Measurements from ENCODE around the gene GATAD2B.
A peak's percentile ranks its signal among the peaks of the same experiment; 100 is the strongest.

GATAD2B gene

GRCh38 chr1:153958111-153958960 is 35.6 kb upstream of the GATAD2B start, which contains the start of gene CRTC2 (continued):
- TF ChIP-seq INSM2 (tag by site-specific recombination; IDR thresholded peaks at IDR 0.05), result peak; percentile 27; the same call in 1 of the 2 replicates
- TF ChIP-seq ZNF585B (tag by site-specific recombination; IDR thresholded peaks at IDR 0.05), result no peak
- TF ChIP-seq SETDB1 (IDR thresholded peaks at IDR 0.05; ENCODE audit: insufficient read length, low read length), result no peak
- TF ChIP-seq ZNF600 (tag by site-specific recombination; IDR thresholded peaks at IDR 0.05), result peak; percentile 99
- TF ChIP-seq ZNF394 (tag by site-specific recombination; IDR thresholded peaks at IDR 0.05; ENCODE audit: borderline replicate concordance), result peak; percentile 99
- no peak for TF ChIP-seq ZNF629 (tag by site-specific recombination; IDR thresholded peaks at IDR 0.05)
- peak; percentile 95 for TF ChIP-seq KLF9 (tag by site-specific recombination; IDR thresholded peaks at IDR 0.05; ENCODE audit: low read depth)
- no peak for TF ChIP-seq ZNF404 (tag by site-specific recombination; IDR thresholded peaks at IDR 0.05)
- TF ChIP-seq MYNN (tag by site-specific recombination; IDR thresholded peaks at IDR 0.05; ENCODE audit: borderline replicate concordance), result no peak
- TF ChIP-seq ZNF341 (tag by site-specific recombination; IDR thresholded peaks at IDR 0.05; ENCODE audit: low read depth), result peak; percentile 95
- peak; percentile 92 for TF ChIP-seq ZFHX2 (tag by site-specific recombination; conservative IDR thresholded peaks at IDR 0.05)
- TF ChIP-seq, protein P1, sequence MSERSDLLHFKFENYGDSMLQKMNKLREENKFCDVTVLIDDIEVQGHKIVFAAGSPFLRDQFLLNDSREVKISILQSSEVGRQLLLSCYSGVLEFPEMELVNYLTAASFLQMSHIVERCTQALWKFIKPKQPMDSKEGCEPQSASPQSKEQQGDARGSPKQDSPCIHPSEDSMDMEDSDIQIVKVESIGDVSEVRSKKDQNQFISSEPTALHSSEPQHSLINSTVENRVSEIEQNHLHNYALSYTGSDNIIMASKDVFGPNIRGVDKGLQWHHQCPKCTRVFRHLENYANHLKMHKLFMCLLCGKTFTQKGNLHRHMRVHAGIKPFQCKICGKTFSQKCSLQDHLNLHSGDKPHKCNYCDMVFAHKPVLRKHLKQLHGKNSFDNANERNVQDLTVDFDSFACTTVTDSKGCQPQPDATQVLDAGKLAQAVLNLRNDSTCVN (tag by site-specific recombination; optimal IDR thresholded peaks at IDR 0.05), result peak; percentile 91
- no peak for TF ChIP-seq ZNF280C (tag by site-specific recombination; IDR thresholded peaks at IDR 0.05)
- no peak for TF ChIP-seq ZNF654 (tag by site-specific recombination; IDR thresholded peaks at IDR 0.05; ENCODE audit: low read depth)
- no peak for TF ChIP-seq MEIS1 (CRISPR knock-in tag; IDR thresholded peaks at IDR 0.05; ENCODE audit: borderline replicate concordance)
- no peak; the same call in 1 of the 2 replicates for TF ChIP-seq ZSCAN16 (tag by site-specific recombination; IDR thresholded peaks at IDR 0.05)
- TF ChIP-seq PRDM1 (tag by site-specific recombination; IDR thresholded peaks at IDR 0.05), result peak; percentile 96
- no peak for TF ChIP-seq ZBTB21 (tag by site-specific recombination; IDR thresholded peaks at IDR 0.05)
- peak; percentile 100 for TF ChIP-seq SCRT1 (tag by site-specific recombination; IDR thresholded peaks at IDR 0.05; ENCODE audit: borderline replicate concordance)
- no peak for TF ChIP-seq ZNF266 (tag by site-specific recombination; IDR thresholded peaks at IDR 0.05; ENCODE audit: low read depth)
- TF ChIP-seq TRIM28 (IDR thresholded peaks at IDR 0.05; ENCODE audit: borderline replicate concordance, low read length), result 0 out of 2 replicates have a peak, but pooled peaks have one; percentile 29
- no peak for TF ChIP-seq ZNF157 (tag by site-specific recombination; IDR thresholded peaks at IDR 0.05)
- no peak for TF ChIP-seq ZNF350 (tag by site-specific recombination; IDR thresholded peaks at IDR 0.05)
- no peak for TF ChIP-seq ZNF302 (tag by site-specific recombination; IDR thresholded peaks at IDR 0.05; ENCODE audit: low read depth)
- TF ChIP-seq ZNF639 (tag by site-specific recombination; IDR thresholded peaks at IDR 0.05), result no peak
- TF ChIP-seq ZBTB48 (tag by site-specific recombination; IDR thresholded peaks at IDR 0.05), result peak; percentile 98
- TF ChIP-seq ELK4 (IDR thresholded peaks at IDR 0.05; ENCODE audit: borderline replicate concordance, low read depth, low read length), result peak; percentile 91
- TF ChIP-seq, protein P2, sequence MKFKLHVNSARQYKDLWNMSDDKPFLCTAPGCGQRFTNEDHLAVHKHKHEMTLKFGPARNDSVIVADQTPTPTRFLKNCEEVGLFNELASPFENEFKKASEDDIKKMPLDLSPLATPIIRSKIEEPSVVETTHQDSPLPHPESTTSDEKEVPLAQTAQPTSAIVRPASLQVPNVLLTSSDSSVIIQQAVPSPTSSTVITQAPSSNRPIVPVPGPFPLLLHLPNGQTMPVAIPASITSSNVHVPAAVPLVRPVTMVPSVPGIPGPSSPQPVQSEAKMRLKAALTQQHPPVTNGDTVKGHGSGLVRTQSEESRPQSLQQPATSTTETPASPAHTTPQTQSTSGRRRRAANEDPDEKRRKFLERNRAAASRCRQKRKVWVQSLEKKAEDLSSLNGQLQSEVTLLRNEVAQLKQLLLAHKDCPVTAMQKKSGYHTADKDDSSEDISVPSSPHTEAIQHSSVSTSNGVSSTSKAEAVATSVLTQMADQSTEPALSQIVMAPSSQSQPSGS (tag by site-specific recombination; IDR thresholded peaks at IDR 0.05; ENCODE audit: low read depth), result no peak
